Measurements from ENCODE around the gene CCDC158. TPM values are rescaled to one million over a fixed set of nuclear protein-coding genes. Genes with fewer than 3 reads are reported as not detected.

The CCDC158 gene
- polyA plus RNA-seq, 3 donors, result not detected

- Histone ChIP-seq H3K27ac (ENCODE audit: low read depth in 1 of 2, low read length in 2 of 2) (no peak overlapping the region), H4K20me1 (ENCODE audit: insufficient read depth, low read length) (no peaks in the 10 kb centered on the region), H3K27me3 (ENCODE audit: control insufficient read depth in 2 of 2, insufficient read depth in 2 of 2, low read length in 2 of 2) (no peaks in the 10 kb centered on the region), H3K4me3 (replicated peaks in 1 of 3; ENCODE audit: low read depth in 2 of 3, low read length in 3 of 3) (no peak overlapping the region), H3K4me1 (ENCODE audit: control insufficient read depth in 1 of 2, insufficient read depth in 2 of 2, low read length in 2 of 2) (no peaks in the 10 kb centered on the region), H3K79me2 (ENCODE audit: insufficient read depth, low read length) (no peaks in the 10 kb centered on the region), H3K9ac (ENCODE audit: insufficient read depth, low read length, poor library complexity, severe bottlenecking) (no peak overlapping the region), H3K36me3 (replicated peaks in 1 of 2; ENCODE audit: control insufficient read depth in 1 of 2, insufficient read depth in 2 of 2, low read length in 2 of 2) (no peaks in the 10 kb centered on the region), H3K9me3 (replicated peaks in 1 of 2; ENCODE audit: control insufficient read depth in 1 of 2, insufficient read depth in 1 of 2, low read length in 2 of 2) (no peaks in the 10 kb centered on the region), H2AFZ (ENCODE audit: insufficient read depth, low read depth, low read length, poor library complexity, severe bottlenecking) (no peak overlapping the region), H3K4me2 (replicated peaks; ENCODE audit: extremely low read depth, low read length, poor library complexity, severe bottlenecking) (no peak overlapping the region)
- H3K27ac Mint-ChIP-seq, result no peak overlapping the region
- TF ChIP-seq, protein P1, sequence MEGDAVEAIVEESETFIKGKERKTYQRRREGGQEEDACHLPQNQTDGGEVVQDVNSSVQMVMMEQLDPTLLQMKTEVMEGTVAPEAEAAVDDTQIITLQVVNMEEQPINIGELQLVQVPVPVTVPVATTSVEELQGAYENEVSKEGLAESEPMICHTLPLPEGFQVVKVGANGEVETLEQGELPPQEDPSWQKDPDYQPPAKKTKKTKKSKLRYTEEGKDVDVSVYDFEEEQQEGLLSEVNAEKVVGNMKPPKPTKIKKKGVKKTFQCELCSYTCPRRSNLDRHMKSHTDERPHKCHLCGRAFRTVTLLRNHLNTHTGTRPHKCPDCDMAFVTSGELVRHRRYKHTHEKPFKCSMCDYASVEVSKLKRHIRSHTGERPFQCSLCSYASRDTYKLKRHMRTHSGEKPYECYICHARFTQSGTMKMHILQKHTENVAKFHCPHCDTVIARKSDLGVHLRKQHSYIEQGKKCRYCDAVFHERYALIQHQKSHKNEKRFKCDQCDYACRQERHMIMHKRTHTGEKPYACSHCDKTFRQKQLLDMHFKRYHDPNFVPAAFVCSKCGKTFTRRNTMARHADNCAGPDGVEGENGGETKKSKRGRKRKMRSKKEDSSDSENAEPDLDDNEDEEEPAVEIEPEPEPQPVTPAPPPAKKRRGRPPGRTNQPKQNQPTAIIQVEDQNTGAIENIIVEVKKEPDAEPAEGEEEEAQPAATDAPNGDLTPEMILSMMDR (IDR thresholded peaks at IDR 0.05), result no peak
- H3K9me3 Mint-ChIP-seq, result peaks cover 0 to 5% (median 0%) of the 10 kb centered on the region in 7 donors
- peaks cover 0 to 4% (median 4%) of the 10 kb centered on the region in 3 donors for H3K27me3 Mint-ChIP-seq (ENCODE audit: low read depth in 3 of 3)
- no peaks in the 10 kb centered on the region for H3K4me1 Mint-ChIP-seq
- intact Hi-C loops (cut with micrococcal nuclease), result no loop called here
- no peak overlapping the region for H3K4me3 Mint-ChIP-seq
- DNase-seq, result no peak
- H3K36me3 Mint-ChIP-seq, result no peaks in the 10 kb centered on the region
These were observed 79.9 kb downstream of the CCDC158 start for GRCh38 chr4:76341063-76341462.

GRCh38 chr4:76339364-76339763 lies 81.6 kb downstream of the CCDC158 start:
- Histone ChIP-seq H3K4me3 (replicated peaks in 1 of 3; ENCODE audit: low read depth in 2 of 3, low read length in 3 of 3) (no peak overlapping the region), H2AFZ (ENCODE audit: insufficient read depth, low read depth, low read length, poor library complexity, severe bottlenecking) (no peak overlapping the region), H3K4me2 (replicated peaks; ENCODE audit: extremely low read depth, low read length, poor library complexity, severe bottlenecking) (no peak overlapping the region), H3K27me3 (ENCODE audit: control insufficient read depth in 2 of 2, insufficient read depth in 2 of 2, low read length in 2 of 2) (no peaks in the 10 kb centered on the region), H3K9me3 (replicated peaks in 1 of 2; ENCODE audit: control insufficient read depth in 1 of 2, insufficient read depth in 1 of 2, low read length in 2 of 2) (no peaks in the 10 kb centered on the region), H3K79me2 (ENCODE audit: insufficient read depth, low read length) (no peaks in the 10 kb centered on the region), H4K20me1 (ENCODE audit: insufficient read depth, low read length) (no peaks in the 10 kb centered on the region), H3K27ac (ENCODE audit: low read depth in 1 of 2, low read length in 2 of 2) (no peak overlapping the region), H3K36me3 (replicated peaks in 1 of 2; ENCODE audit: control insufficient read depth in 1 of 2, insufficient read depth in 2 of 2, low read length in 2 of 2) (no peaks in the 10 kb centered on the region), H3K9ac (ENCODE audit: insufficient read depth, low read length, poor library complexity, severe bottlenecking) (no peak overlapping the region), H3K4me1 (ENCODE audit: control insufficient read depth in 1 of 2, insufficient read depth in 2 of 2, low read length in 2 of 2) (no peaks in the 10 kb centered on the region)
- Mint-ChIP-seq H3K36me3 (no peaks in the 10 kb centered on the region), H3K4me3 (no peak overlapping the region), H3K4me1 (no peaks in the 10 kb centered on the region), H3K9me3 (no peaks in the 10 kb centered on the region), H3K27me3 (ENCODE audit: low read depth in 3 of 3) (peaks cover 0 to 4% (median 4%) of the 10 kb centered on the region in 3 donors), H3K27ac (no peak overlapping the region)
- DNase-seq, result no peak
- no CpG with 5 or more reads among the region's 2 CpGs for WGBS (ENCODE audit: insufficient coverage)
- TF ChIP-seq, protein P1 (IDR thresholded peaks at IDR 0.05), result no peak
- intact Hi-C loops (cut with micrococcal nuclease), result no loop called here
